ENCODE data around the gene ST6GALNAC3. TPM values are rescaled to one million over a fixed set of nuclear protein-coding genes. Genes with fewer than 3 reads are reported as not detected.
A peak's percentile ranks its signal among the peaks of the same experiment; 100 is the strongest.

ST6GALNAC3 gene
- polyA plus RNA-seq: under 1 TPM; 0.27 to 0.29 TPM

DNA sequence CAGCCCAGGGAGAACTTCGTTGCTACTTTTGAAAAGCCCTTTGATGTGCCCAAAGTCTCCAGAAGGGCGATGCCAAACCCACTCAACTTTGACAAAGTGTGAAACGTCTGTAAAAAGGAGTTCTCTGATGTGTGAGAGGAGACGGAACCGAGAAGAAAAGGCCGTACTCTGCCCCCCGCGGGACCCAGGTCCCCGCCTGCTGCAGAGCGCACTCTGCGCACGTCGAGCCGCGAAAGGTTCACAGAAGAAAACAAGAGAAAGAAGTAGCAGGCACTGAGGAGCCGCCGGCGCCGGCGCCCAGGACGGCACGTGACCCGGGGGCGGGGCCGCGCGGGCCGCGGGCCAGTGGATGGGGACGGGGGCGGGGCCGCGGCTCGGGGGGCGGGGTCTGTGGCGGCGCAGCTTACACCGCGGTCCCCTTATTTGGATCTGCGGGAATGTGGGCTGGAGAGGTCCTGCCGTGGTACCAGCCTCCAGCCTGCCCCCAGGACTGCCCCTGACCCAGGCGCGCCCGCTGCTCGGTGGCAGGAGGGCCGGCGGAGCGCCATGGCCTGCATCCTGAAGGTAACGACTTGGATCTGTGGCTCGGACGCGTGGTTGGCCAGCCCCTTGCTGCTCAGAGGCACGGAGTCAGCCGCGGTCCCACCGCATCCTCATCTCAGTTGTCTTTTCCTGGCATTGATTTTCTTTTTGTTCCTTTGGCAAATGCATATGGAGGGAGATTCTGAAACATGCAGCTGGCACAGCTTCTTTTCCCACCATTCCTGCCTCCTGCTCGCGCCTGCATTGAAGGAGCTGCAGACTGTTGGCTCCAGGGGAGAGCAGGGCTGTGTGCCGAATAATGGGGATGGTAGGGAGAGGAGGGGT, at the start of gene ST6GALNAC3:
TSS of gene ST6GALNAC3 (plus strand) at position 426 of the 867 bp plus-strand sequence.
- H3K4me3 ChIP-seq (ENCODE audit: low read depth in 1 of 2, low read length in 2 of 2): peak within 1 kb of the TSS; percentile 60 to 62
- H3K9me3 ChIP-seq (ENCODE audit: control insufficient read depth in 2 of 2, insufficient read depth in 1 of 2, low read depth in 1 of 2, low read length in 1 of 2): no peaks in the 10 kb centered on the region
- WGBS, 2 donors: 1 to 2% methylated on average over 44 to 59 of the region's 59 CpGs
- H3K27ac ChIP-seq (ENCODE audit: low read depth in 2 of 2, low read length in 1 of 2): peak within 1 kb of the TSS; percentile 45 to 71
- peaks cover 0 to 2% of the 10 kb centered on the region in 2 donors for H3K4me1 ChIP-seq (ENCODE audit: control insufficient read depth in 2 of 2, insufficient read depth in 2 of 2, low read length in 1 of 2)
- H3K27me3 ChIP-seq (ENCODE audit: control insufficient read depth in 1 of 2, insufficient read depth in 2 of 2, low read length in 2 of 2): no peaks in the 10 kb centered on the region
- no peaks in the 10 kb centered on the region for H3K36me3 ChIP-seq (ENCODE audit: control insufficient read depth in 2 of 2, insufficient read depth in 2 of 2, low read length in 1 of 2)

DNA sequence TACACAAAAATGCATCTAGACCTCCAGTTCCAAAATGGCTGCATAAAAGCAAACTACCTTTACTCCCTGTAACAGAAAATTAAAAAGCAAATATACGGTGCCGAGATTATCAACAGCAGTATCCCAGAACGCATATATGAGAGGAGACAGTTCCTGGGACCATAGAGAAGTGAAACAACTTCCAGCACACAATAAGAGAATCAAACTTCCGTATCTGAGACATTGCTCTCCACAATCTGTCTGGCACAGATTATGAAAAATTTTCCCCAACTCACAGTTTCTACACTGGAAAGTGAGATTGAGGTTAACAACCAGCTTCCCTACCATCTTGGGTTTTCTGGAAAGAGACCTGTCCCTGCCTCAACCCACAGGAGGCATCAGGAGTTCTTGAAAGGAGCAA, 47.2 kb upstream of the ST6GALNAC3 start:
- H3K4me3 ChIP-seq (ENCODE audit: low read depth in 1 of 2, low read length in 2 of 2): no peak overlapping the region
- WGBS, 2 donors: 88 to 90% methylated on average over 4 of the region's 4 CpGs
- H3K27me3 ChIP-seq (ENCODE audit: control insufficient read depth in 1 of 2, insufficient read depth in 2 of 2, low read length in 2 of 2): no peaks in the 10 kb centered on the region
- no peaks in the 10 kb centered on the region for H3K4me1 ChIP-seq (ENCODE audit: control insufficient read depth in 2 of 2, insufficient read depth in 2 of 2, low read length in 1 of 2)
- no peak overlapping the region for H3K27ac ChIP-seq (ENCODE audit: low read depth in 2 of 2, low read length in 1 of 2)
- no peaks in the 10 kb centered on the region for H3K36me3 ChIP-seq (ENCODE audit: control insufficient read depth in 2 of 2, insufficient read depth in 2 of 2, low read length in 1 of 2)
- no peaks in the 10 kb centered on the region for H3K9me3 ChIP-seq (ENCODE audit: control insufficient read depth in 2 of 2, insufficient read depth in 1 of 2, low read depth in 1 of 2, low read length in 1 of 2)

DNA sequence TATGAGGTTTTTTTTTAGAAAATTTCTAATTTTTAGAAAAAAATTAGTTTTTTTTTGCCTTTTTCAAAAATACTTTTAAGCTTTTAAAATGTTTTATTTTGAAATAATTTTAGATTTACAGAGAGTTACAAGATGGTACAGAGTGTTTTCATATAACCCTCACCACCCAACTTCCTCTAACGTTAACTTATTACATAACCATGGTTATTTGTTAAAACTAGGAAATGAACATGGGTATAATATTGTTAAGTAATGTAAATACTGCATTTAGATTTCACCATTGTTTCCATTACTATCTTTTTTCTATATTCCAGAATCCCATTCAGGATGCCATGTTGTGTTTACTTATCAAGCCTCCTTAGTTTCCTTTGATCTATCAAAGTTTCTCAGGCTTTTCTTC, 45.2 kb upstream of the ST6GALNAC3 start:
- Histone ChIP-seq H3K36me3 (ENCODE audit: control insufficient read depth in 2 of 2, insufficient read depth in 2 of 2, low read length in 1 of 2) (no peaks in the 10 kb centered on the region), H3K4me1 (ENCODE audit: control insufficient read depth in 2 of 2, insufficient read depth in 2 of 2, low read length in 1 of 2) (no peaks in the 10 kb centered on the region), H3K4me3 (ENCODE audit: low read depth in 1 of 2, low read length in 2 of 2) (no peak overlapping the region), H3K27ac (ENCODE audit: low read depth in 2 of 2, low read length in 1 of 2) (no peak overlapping the region), H3K9me3 (ENCODE audit: control insufficient read depth in 2 of 2, insufficient read depth in 1 of 2, low read depth in 1 of 2, low read length in 1 of 2) (no peaks in the 10 kb centered on the region), H3K27me3 (ENCODE audit: control insufficient read depth in 1 of 2, insufficient read depth in 2 of 2, low read length in 2 of 2) (no peaks in the 10 kb centered on the region)
- 62 to 68% methylated on average over 1 of the region's 1 CpG for WGBS, 2 donors

DNA sequence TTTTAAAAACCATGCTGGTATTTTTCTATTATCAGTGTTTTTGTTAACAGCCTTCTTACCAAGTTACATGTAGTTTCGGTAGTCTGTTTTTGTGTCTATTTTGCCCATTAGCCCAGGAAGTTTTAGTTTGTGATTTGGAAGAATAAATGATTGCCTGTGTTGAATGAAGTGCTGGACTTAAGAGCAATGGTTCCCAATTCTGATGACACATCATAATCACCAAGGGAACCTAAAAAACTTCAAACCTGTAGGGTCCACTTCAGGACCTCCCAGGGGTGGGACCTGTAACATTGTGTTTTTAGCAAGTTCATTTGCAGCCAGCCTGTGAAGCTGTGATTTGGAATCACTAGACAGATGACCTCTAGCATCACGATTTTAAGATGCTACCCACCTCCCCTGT, 43.0 kb upstream of the ST6GALNAC3 start:
- no peaks in the 10 kb centered on the region for H3K27me3 ChIP-seq (ENCODE audit: control insufficient read depth in 1 of 2, insufficient read depth in 2 of 2, low read length in 2 of 2)
- H3K9me3 ChIP-seq (ENCODE audit: control insufficient read depth in 2 of 2, insufficient read depth in 1 of 2, low read depth in 1 of 2, low read length in 1 of 2): no peaks in the 10 kb centered on the region
- no peak overlapping the region for H3K27ac ChIP-seq (ENCODE audit: low read depth in 2 of 2, low read length in 1 of 2)
- H3K4me1 ChIP-seq (ENCODE audit: control insufficient read depth in 2 of 2, insufficient read depth in 2 of 2, low read length in 1 of 2): no peaks in the 10 kb centered on the region
- H3K36me3 ChIP-seq (ENCODE audit: control insufficient read depth in 2 of 2, insufficient read depth in 2 of 2, low read length in 1 of 2): no peaks in the 10 kb centered on the region
- no peak overlapping the region for H3K4me3 ChIP-seq (ENCODE audit: low read depth in 1 of 2, low read length in 2 of 2)
- WGBS, 2 donors: 54 to 64% methylated on average over 2 of the region's 2 CpGs

DNA sequence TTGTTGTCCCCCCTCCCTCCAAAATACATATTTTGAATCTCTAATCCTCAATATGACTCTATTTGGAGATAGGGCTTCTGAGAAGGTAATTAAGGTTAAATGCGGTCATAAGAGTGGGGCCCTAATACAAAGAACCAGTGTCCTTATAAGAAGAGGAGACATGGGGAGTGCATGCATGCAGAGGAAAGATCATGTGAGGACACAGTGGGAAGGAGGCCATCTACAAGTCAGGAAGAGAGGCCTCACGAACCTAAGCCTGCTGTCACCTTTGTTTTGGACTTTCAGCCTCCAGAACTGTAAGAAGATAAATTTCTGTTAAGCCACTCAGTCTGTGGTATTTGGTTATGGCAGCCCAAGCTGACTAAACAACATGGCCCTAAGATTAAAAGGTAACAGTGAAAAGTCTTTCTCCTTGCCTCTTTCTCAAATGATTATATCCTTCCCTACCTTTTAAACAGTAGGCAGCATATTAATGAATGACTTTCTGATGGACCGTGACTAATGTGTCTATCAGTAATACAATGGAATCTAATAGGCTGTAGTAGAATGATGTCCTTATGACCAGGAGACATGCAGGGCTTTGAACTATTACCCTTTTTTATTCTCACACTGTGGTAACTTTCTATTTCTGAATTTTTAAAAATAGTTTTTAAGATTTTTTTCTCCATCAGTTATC, 40.6 kb upstream of the ST6GALNAC3 start:
- no peaks in the 10 kb centered on the region for H3K36me3 ChIP-seq (ENCODE audit: control insufficient read depth in 2 of 2, insufficient read depth in 2 of 2, low read length in 1 of 2)
- H3K4me3 ChIP-seq (ENCODE audit: low read depth in 1 of 2, low read length in 2 of 2): no peak overlapping the region
- H3K27ac ChIP-seq (ENCODE audit: low read depth in 2 of 2, low read length in 1 of 2): no peak overlapping the region
- no peaks in the 10 kb centered on the region for H3K9me3 ChIP-seq (ENCODE audit: control insufficient read depth in 2 of 2, insufficient read depth in 1 of 2, low read depth in 1 of 2, low read length in 1 of 2)
- H3K4me1 ChIP-seq (ENCODE audit: control insufficient read depth in 2 of 2, insufficient read depth in 2 of 2, low read length in 1 of 2): no peaks in the 10 kb centered on the region
- no peaks in the 10 kb centered on the region for H3K27me3 ChIP-seq (ENCODE audit: control insufficient read depth in 1 of 2, insufficient read depth in 2 of 2, low read length in 2 of 2)
- 83 to 85% methylated on average over 3 of the region's 3 CpGs for WGBS, 2 donors

DNA sequence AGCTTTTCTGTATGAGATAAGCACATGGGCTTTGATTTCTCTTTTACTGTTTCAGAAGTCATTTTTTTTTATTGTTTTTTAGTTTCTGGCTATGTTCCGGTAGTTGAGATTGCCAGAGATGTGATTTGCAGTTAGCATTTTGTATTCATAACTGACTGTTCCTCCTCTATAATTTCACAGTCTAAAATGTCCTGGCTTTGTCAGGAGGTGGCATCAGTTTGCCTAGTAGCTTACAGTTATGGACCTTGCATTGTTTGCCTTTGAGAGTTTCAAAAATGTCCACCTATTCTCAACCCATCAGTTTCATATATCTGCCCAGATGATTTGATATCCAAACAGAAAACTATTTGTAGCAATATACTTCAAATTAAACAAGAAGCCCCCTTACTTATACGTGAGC, 39.5 kb upstream of the ST6GALNAC3 start:
- H3K36me3 ChIP-seq (ENCODE audit: control insufficient read depth in 2 of 2, insufficient read depth in 2 of 2, low read length in 1 of 2): no peaks in the 10 kb centered on the region
- no peaks in the 10 kb centered on the region for H3K27me3 ChIP-seq (ENCODE audit: control insufficient read depth in 1 of 2, insufficient read depth in 2 of 2, low read length in 2 of 2)
- H3K4me3 ChIP-seq (ENCODE audit: low read depth in 1 of 2, low read length in 2 of 2): no peak overlapping the region
- no peaks in the 10 kb centered on the region for H3K9me3 ChIP-seq (ENCODE audit: control insufficient read depth in 2 of 2, insufficient read depth in 1 of 2, low read depth in 1 of 2, low read length in 1 of 2)
- 49 to 74% methylated on average over 2 of the region's 2 CpGs for WGBS, 2 donors
- no peaks in the 10 kb centered on the region for H3K4me1 ChIP-seq (ENCODE audit: control insufficient read depth in 2 of 2, insufficient read depth in 2 of 2, low read length in 1 of 2)
- no peak overlapping the region for H3K27ac ChIP-seq (ENCODE audit: low read depth in 2 of 2, low read length in 1 of 2)

DNA sequence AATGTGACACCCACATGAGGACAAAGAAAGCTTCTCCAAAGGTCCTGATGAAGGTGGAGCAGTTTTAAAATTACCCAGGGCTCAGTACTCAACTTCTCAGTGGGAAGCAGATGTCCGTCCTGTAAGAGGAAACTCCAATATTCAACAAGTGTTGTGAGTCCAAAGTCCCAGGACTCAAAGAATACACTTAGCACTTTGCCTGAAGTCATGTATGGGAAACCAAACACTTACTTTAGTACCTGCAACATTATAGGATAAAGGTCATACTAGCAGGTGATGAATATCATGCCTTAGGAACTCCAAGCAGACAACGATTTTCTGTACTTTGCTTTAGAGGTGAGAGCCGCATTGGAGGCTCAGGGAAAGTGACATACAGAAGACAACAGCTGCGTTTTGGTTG, 37.2 kb upstream of the ST6GALNAC3 start:
- H3K27ac ChIP-seq (ENCODE audit: low read depth in 2 of 2, low read length in 1 of 2): no peak overlapping the region
- H3K4me1 ChIP-seq (ENCODE audit: control insufficient read depth in 2 of 2, insufficient read depth in 2 of 2, low read length in 1 of 2): no peaks in the 10 kb centered on the region
- no peaks in the 10 kb centered on the region for H3K36me3 ChIP-seq (ENCODE audit: control insufficient read depth in 2 of 2, insufficient read depth in 2 of 2, low read length in 1 of 2)
- no peaks in the 10 kb centered on the region for H3K9me3 ChIP-seq (ENCODE audit: control insufficient read depth in 2 of 2, insufficient read depth in 1 of 2, low read depth in 1 of 2, low read length in 1 of 2)
- no peaks in the 10 kb centered on the region for H3K27me3 ChIP-seq (ENCODE audit: control insufficient read depth in 1 of 2, insufficient read depth in 2 of 2, low read length in 2 of 2)
- 50 to 61% methylated on average over 4 of the region's 4 CpGs for WGBS, 2 donors
- H3K4me3 ChIP-seq (ENCODE audit: low read depth in 1 of 2, low read length in 2 of 2): no peak overlapping the region

DNA sequence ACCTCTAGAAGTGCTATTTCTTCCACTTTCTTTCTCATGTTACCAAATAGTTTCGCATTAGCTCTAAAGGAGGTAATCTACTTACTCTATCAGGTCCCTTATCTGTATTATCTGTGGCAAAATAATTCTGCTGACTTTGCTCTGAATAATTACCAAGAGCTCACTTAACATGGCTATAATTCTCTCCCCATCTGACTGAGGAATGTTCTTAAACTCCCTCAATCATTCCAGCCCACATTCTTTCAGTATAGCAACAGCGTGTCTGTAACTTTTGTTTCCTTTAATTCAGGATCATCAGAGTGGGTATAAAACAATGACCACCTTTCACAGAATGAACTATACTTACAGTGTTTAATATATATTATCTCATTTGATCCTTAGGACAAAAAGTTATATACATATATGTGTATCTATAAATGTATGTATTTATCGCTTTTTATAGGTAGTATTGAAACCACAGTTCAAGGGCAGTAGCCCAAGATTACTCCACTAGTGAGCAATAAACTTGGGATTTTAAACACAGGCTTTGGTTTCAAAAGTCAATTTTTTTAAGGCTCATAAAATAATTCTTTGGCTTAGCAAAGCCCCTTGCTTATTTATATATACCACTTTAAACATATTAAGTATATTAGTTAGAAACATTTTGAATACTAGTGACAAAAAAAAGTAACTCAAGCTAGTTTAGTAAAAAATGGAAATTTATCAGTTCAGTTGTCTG, 36.1 kb upstream of the ST6GALNAC3 start:
- no peak overlapping the region for H3K27ac ChIP-seq (ENCODE audit: low read depth in 2 of 2, low read length in 1 of 2)
- H3K9me3 ChIP-seq (ENCODE audit: control insufficient read depth in 2 of 2, insufficient read depth in 1 of 2, low read depth in 1 of 2, low read length in 1 of 2): no peaks in the 10 kb centered on the region
- H3K4me1 ChIP-seq (ENCODE audit: control insufficient read depth in 2 of 2, insufficient read depth in 2 of 2, low read length in 1 of 2): no peaks in the 10 kb centered on the region
- H3K4me3 ChIP-seq (ENCODE audit: low read depth in 1 of 2, low read length in 2 of 2): no peak overlapping the region
- H3K36me3 ChIP-seq (ENCODE audit: control insufficient read depth in 2 of 2, insufficient read depth in 2 of 2, low read length in 1 of 2): no peaks in the 10 kb centered on the region
- 75 to 78% methylated on average over 3 of the region's 3 CpGs for WGBS, 2 donors
- no peaks in the 10 kb centered on the region for H3K27me3 ChIP-seq (ENCODE audit: control insufficient read depth in 1 of 2, insufficient read depth in 2 of 2, low read length in 2 of 2)

DNA sequence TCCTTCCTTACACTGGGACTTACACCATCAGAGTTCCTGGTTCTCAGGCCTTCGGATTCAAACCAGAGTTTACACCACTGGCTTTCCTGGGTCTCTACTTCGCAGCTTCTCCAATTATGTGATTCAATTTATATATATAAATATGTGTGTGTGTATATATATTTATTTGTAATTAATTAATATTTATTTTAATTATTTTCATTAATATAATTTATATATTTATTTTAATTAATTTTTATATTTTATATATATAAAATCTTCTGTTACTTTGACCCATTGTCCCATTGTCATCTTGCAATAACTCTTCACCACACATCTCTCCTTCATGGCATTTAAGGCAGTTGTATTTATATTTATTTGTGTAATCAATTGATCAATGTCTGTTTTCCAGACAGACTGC, 28.4 kb upstream of the ST6GALNAC3 start:
- no peaks in the 10 kb centered on the region for H3K27me3 ChIP-seq (ENCODE audit: control insufficient read depth in 1 of 2, insufficient read depth in 2 of 2, low read length in 2 of 2)
- H3K9me3 ChIP-seq (ENCODE audit: control insufficient read depth in 2 of 2, insufficient read depth in 1 of 2, low read depth in 1 of 2, low read length in 1 of 2): no peaks in the 10 kb centered on the region
- no peak overlapping the region for H3K4me3 ChIP-seq (ENCODE audit: low read depth in 1 of 2, low read length in 2 of 2)
- H3K4me1 ChIP-seq (ENCODE audit: control insufficient read depth in 2 of 2, insufficient read depth in 2 of 2, low read length in 1 of 2): no peaks in the 10 kb centered on the region
- no peak overlapping the region for H3K27ac ChIP-seq (ENCODE audit: low read depth in 2 of 2, low read length in 1 of 2)
- H3K36me3 ChIP-seq (ENCODE audit: control insufficient read depth in 2 of 2, insufficient read depth in 2 of 2, low read length in 1 of 2): no peaks in the 10 kb centered on the region
- 89 to 90% methylated on average over 2 of the region's 2 CpGs for WGBS, 2 donors

Measured in esophagus (tissue), 2 donors.